ENCODE data around the gene ITGAE.
"Not testable (repeated sequence)": the region's sequence is repeated elsewhere in the genome, so short reads cannot be mapped to it uniquely, and the experiment has no call there.

The ITGAE gene

GRCh38 chr17:3715296-3715695 is 85.7 kb downstream of the ITGAE start:
- Histone ChIP-seq H3K4me3 (ENCODE audit: low read length in 2 of 2) (no peak overlapping the region), H3K27me3 (ENCODE audit: control insufficient read depth in 1 of 2, insufficient read depth in 2 of 2, low read length in 2 of 2) (no peaks in the 10 kb centered on the region), H3K36me3 (ENCODE audit: control insufficient read depth in 2 of 2, insufficient read depth in 2 of 2, low read length in 2 of 2) (peaks cover 35 to 40% of the 10 kb centered on the region in 2 donors), H3K4me1 (ENCODE audit: control insufficient read depth, insufficient read depth, low read length) (no peaks in the 10 kb centered on the region), H3K9ac (ENCODE audit: low read length in 2 of 2) (no peak overlapping the region), H3K9me3 (ENCODE audit: control insufficient read depth in 2 of 2, low read length in 2 of 2) (no peaks in the 10 kb centered on the region), H3K27ac (ENCODE audit: low read length) (no peak overlapping the region)

- H3K27ac ChIP-seq (ENCODE audit: low read length): no peak overlapping the region
- no peak overlapping the region for H3K4me3 ChIP-seq (ENCODE audit: low read length in 2 of 2)
- H3K9ac ChIP-seq (ENCODE audit: low read length in 2 of 2): no peak overlapping the region
- H3K27me3 ChIP-seq (ENCODE audit: control insufficient read depth in 1 of 2, insufficient read depth in 2 of 2, low read length in 2 of 2): no peaks in the 10 kb centered on the region
- peaks cover 28 to 29% of the 10 kb centered on the region in 2 donors for H3K36me3 ChIP-seq (ENCODE audit: control insufficient read depth in 2 of 2, insufficient read depth in 2 of 2, low read length in 2 of 2)
- H3K9me3 ChIP-seq (ENCODE audit: control insufficient read depth in 2 of 2, low read length in 2 of 2): no peaks in the 10 kb centered on the region
- no peaks in the 10 kb centered on the region for H3K4me1 ChIP-seq (ENCODE audit: control insufficient read depth, insufficient read depth, low read length)
Measured at GRCh38 chr17:3712811-3713463, 88.1 kb downstream of the ITGAE start.

- Histone ChIP-seq H3K27me3 (ENCODE audit: control insufficient read depth in 1 of 2, insufficient read depth in 2 of 2, low read length in 2 of 2) (no peaks in the 10 kb centered on the region), H3K27ac (ENCODE audit: low read length) (no peak overlapping the region), H3K4me3 (ENCODE audit: low read length in 2 of 2) (no peak overlapping the region), H3K9ac (ENCODE audit: low read length in 2 of 2) (no peak overlapping the region), H3K36me3 (ENCODE audit: control insufficient read depth in 2 of 2, insufficient read depth in 2 of 2, low read length in 2 of 2) (peaks cover 10 to 16% of the 10 kb centered on the region in 2 donors), H3K9me3 (ENCODE audit: control insufficient read depth in 2 of 2, low read length in 2 of 2) (no peaks in the 10 kb centered on the region), H3K4me1 (ENCODE audit: control insufficient read depth, insufficient read depth, low read length) (no peaks in the 10 kb centered on the region)
Measured at GRCh38 chr17:3710951-3711383, 90.0 kb downstream of the ITGAE start.

- Histone ChIP-seq H3K27ac (ENCODE audit: low read length) (no peak overlapping the region), H3K9me3 (ENCODE audit: control insufficient read depth in 2 of 2, low read length in 2 of 2) (no peaks in the 10 kb centered on the region), H3K36me3 (ENCODE audit: control insufficient read depth in 2 of 2, insufficient read depth in 2 of 2, low read length in 2 of 2) (peaks cover 0 to 7% of the 10 kb centered on the region in 2 donors), H3K4me1 (ENCODE audit: control insufficient read depth, insufficient read depth, low read length) (no peaks in the 10 kb centered on the region), H3K27me3 (ENCODE audit: control insufficient read depth in 1 of 2, insufficient read depth in 2 of 2, low read length in 2 of 2) (no peaks in the 10 kb centered on the region), H3K4me3 (ENCODE audit: low read length in 2 of 2) (no peak overlapping the region), H3K9ac (ENCODE audit: low read length in 2 of 2) (no peak overlapping the region)
Measured at GRCh38 chr17:3708366-3708765, 92.6 kb downstream of the ITGAE start.

GRCh38 chr17:3705718-3705984 is 95.3 kb downstream of the ITGAE start:
- H3K9me3 ChIP-seq (ENCODE audit: control insufficient read depth in 2 of 2, low read length in 2 of 2); H3K27me3 ChIP-seq (ENCODE audit: control insufficient read depth in 1 of 2, insufficient read depth in 2 of 2, low read length in 2 of 2); H3K27ac ChIP-seq (ENCODE audit: low read length); H3K4me3 ChIP-seq (ENCODE audit: low read length in 2 of 2); H3K4me1 ChIP-seq (ENCODE audit: control insufficient read depth, insufficient read depth, low read length); H3K36me3 ChIP-seq (ENCODE audit: control insufficient read depth in 2 of 2, insufficient read depth in 2 of 2, low read length in 2 of 2); H3K9ac ChIP-seq (ENCODE audit: low read length in 2 of 2): not testable (repeated sequence)

- H3K9ac ChIP-seq (ENCODE audit: low read length in 2 of 2): no peak overlapping the region
- no peak overlapping the region for H3K4me3 ChIP-seq (ENCODE audit: low read length in 2 of 2)
- H3K9me3 ChIP-seq (ENCODE audit: control insufficient read depth in 2 of 2, low read length in 2 of 2): no peaks in the 10 kb centered on the region
- no peaks in the 10 kb centered on the region for H3K27me3 ChIP-seq (ENCODE audit: control insufficient read depth in 1 of 2, insufficient read depth in 2 of 2, low read length in 2 of 2)
- no peaks in the 10 kb centered on the region for H3K4me1 ChIP-seq (ENCODE audit: control insufficient read depth, insufficient read depth, low read length)
- H3K36me3 ChIP-seq (ENCODE audit: control insufficient read depth in 2 of 2, insufficient read depth in 2 of 2, low read length in 2 of 2): peaks cover 0 to 2% of the 10 kb centered on the region in 2 donors
- H3K27ac ChIP-seq (ENCODE audit: low read length): no peak overlapping the region
Measured at GRCh38 chr17:3704931-3705717, 95.9 kb downstream of the ITGAE start.

- H3K36me3 ChIP-seq (ENCODE audit: control insufficient read depth in 2 of 2, insufficient read depth in 2 of 2, low read length in 2 of 2); H3K27ac ChIP-seq (ENCODE audit: low read length); H3K9ac ChIP-seq (ENCODE audit: low read length in 2 of 2); H3K9me3 ChIP-seq (ENCODE audit: control insufficient read depth in 2 of 2, low read length in 2 of 2); H3K27me3 ChIP-seq (ENCODE audit: control insufficient read depth in 1 of 2, insufficient read depth in 2 of 2, low read length in 2 of 2); H3K4me3 ChIP-seq (ENCODE audit: low read length in 2 of 2); H3K4me1 ChIP-seq (ENCODE audit: control insufficient read depth, insufficient read depth, low read length): not testable (repeated sequence)
Measured at GRCh38 chr17:3702041-3702539, 98.9 kb downstream of the ITGAE start.

- no peak overlapping the region for H3K27ac ChIP-seq (ENCODE audit: low read length)
- no peak overlapping the region for H3K9ac ChIP-seq (ENCODE audit: low read length in 2 of 2)
- peaks cover 10% of the 10 kb centered on the region for H3K4me1 ChIP-seq (ENCODE audit: control insufficient read depth, insufficient read depth, low read length)
- H3K27me3 ChIP-seq (ENCODE audit: control insufficient read depth in 1 of 2, insufficient read depth in 2 of 2, low read length in 2 of 2): peaks cover 13 to 21% of the 10 kb centered on the region in 2 donors
- no peak overlapping the region for H3K4me3 ChIP-seq (ENCODE audit: low read length in 2 of 2)
- peaks cover 5 to 8% of the 10 kb centered on the region in 2 donors for H3K9me3 ChIP-seq (ENCODE audit: control insufficient read depth in 2 of 2, low read length in 2 of 2)
- H3K36me3 ChIP-seq (ENCODE audit: control insufficient read depth in 2 of 2, insufficient read depth in 2 of 2, low read length in 2 of 2): no peaks in the 10 kb centered on the region
Measured at GRCh38 chr17:3699951-3700350, 101.0 kb downstream of the ITGAE start.

- Histone ChIP-seq H3K9ac (ENCODE audit: low read length in 2 of 2) (no peak overlapping the region), H3K4me3 (ENCODE audit: low read length in 2 of 2) (no peak overlapping the region), H3K9me3 (ENCODE audit: control insufficient read depth in 2 of 2, low read length in 2 of 2) (peaks cover 5 to 8% of the 10 kb centered on the region in 2 donors), H3K36me3 (ENCODE audit: control insufficient read depth in 2 of 2, insufficient read depth in 2 of 2, low read length in 2 of 2) (no peaks in the 10 kb centered on the region), H3K27ac (ENCODE audit: low read length) (no peak overlapping the region), H3K4me1 (ENCODE audit: control insufficient read depth, insufficient read depth, low read length) (peaks cover 10% of the 10 kb centered on the region), H3K27me3 (ENCODE audit: control insufficient read depth in 1 of 2, insufficient read depth in 2 of 2, low read length in 2 of 2) (peaks cover 22 to 36% of the 10 kb centered on the region in 2 donors)
Measured at GRCh38 chr17:3698139-3698538, 102.8 kb downstream of the ITGAE start.

GRCh38 chr17:3697103-3697476 is 103.9 kb downstream of the ITGAE start:
- peaks cover 5 to 8% of the 10 kb centered on the region in 2 donors for H3K9me3 ChIP-seq (ENCODE audit: control insufficient read depth in 2 of 2, low read length in 2 of 2)
- peaks cover 22 to 43% of the 10 kb centered on the region in 2 donors for H3K27me3 ChIP-seq (ENCODE audit: control insufficient read depth in 1 of 2, insufficient read depth in 2 of 2, low read length in 2 of 2)
- peaks cover 10% of the 10 kb centered on the region for H3K4me1 ChIP-seq (ENCODE audit: control insufficient read depth, insufficient read depth, low read length)
- no peak overlapping the region for H3K9ac ChIP-seq (ENCODE audit: low read length in 2 of 2)
- H3K4me3 ChIP-seq (ENCODE audit: low read length in 2 of 2): no peak overlapping the region
- H3K27ac ChIP-seq (ENCODE audit: low read length): no peak overlapping the region
- H3K36me3 ChIP-seq (ENCODE audit: control insufficient read depth in 2 of 2, insufficient read depth in 2 of 2, low read length in 2 of 2): no peaks in the 10 kb centered on the region
